IPS DF 6.9 (cell line): ENCODE data around the gene ORMDL3.
A peak's percentile ranks its signal among the peaks of the same experiment; 100 is the strongest.

Experiments used
- DNase-seq: peaks from one replicate; pipeline ENCODE4 v3.0.0-alpha.2; 2013; ENCODE audit warnings: low read depth, low spot score
- H3K27ac ChIP-seq: one replicate; pipeline ENCODE4 v1.5.1; 2013; ENCODE audit warnings: low read length, control low read depth
- H3K27me3 ChIP-seq: 2 replicates; pipeline ENCODE4 v1.6.1; 2013; ENCODE audit warnings: mild to moderate bottlenecking, low read length; ENCODE audit not compliant: control insufficient read depth, insufficient read depth
- H3K36me3 ChIP-seq: 2 replicates; pipeline ENCODE4 v1.6.1; 2013; ENCODE audit warnings: low read length; ENCODE audit not compliant: control insufficient read depth, insufficient read depth
- H3K4me1 ChIP-seq: 2 replicates; pipeline ENCODE4 v1.6.1; 2013; ENCODE audit warnings: low read length; ENCODE audit not compliant: control insufficient read depth, insufficient read depth
- H3K4me3 ChIP-seq: 2 replicates; pipeline ENCODE4 v1.5.1; 2013; ENCODE audit warnings: mild to moderate bottlenecking, low read length
- H3K9me3 ChIP-seq: 2 replicates; pipeline ENCODE4 v1.6.1; 2013; ENCODE audit warnings: low read length, inconsistent platforms; ENCODE audit not compliant: control insufficient read depth, insufficient read depth
- WGBS: extraction: QIAGEN DNeasy Blood & Tissue Kit; methylation state at CpG from one replicate; pipeline ENCODE4 v1.1.7; 2013; ENCODE audit warnings: mixed read lengths, missing lambda C conversion rate; ENCODE audit not compliant: insufficient read length, insufficient coverage; 5-methylcytosine and 5-hydroxymethylcytosine counted together

The ORMDL3 gene, protein sequence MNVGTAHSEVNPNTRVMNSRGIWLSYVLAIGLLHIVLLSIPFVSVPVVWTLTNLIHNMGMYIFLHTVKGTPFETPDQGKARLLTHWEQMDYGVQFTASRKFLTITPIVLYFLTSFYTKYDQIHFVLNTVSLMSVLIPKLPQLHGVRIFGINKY

DNA sequence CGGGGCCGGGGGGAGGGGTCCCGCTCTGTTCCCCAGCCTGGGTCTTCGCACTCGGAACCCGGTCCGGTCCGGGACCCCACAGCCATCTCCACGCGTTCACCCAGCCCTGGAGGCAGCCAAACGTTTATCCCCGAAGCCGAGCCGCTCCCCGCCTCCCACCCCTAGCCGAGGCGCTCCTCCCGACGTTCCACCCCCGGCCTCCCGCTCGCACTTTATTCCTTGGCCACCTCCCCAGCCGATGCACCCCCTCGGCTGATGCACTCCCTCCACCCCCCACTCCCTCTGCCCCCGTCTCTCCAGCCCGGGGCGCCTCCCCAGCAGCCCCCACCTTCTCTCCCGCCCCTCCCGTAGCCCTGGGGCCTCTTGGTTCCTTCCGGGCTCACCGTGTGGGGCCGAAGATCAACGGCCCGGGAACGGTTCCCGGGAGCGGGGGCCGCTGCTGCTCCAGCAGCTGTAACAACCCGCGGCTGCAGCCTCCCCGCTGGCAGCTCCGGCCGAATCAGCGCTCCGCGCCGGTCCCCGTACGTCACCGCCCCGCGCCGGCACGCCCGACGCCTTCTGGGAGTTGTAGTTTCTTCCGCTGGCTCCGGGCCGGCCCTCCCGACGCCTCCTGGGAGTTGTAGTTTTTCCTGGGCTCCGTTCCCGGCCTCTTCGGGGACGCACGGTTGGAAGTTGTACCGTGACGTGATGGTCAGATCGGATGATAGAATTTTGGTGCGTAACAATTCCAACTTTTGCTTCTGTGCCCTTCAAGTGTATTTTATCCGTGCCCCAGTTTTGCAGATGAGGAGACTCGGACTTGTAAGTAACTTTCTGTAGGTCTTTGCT, at the start of gene ORMDL3, which contains the start of gene LRRC3C:
Gene ORMDL3, minus strand, starts transcription at position 501 of the 828 bp plus-strand sequence. CDS start 3,398 bp downstream, outside the sequence.
Gene LRRC3C, plus strand, starts transcription at position 632 of the 828 bp plus-strand sequence. CDS start 13,792 bp downstream, outside the sequence.
- Histone ChIP-seq H3K27me3 (no peaks in the 10 kb centered on the region), H3K36me3 (peaks cover 12% of the 10 kb centered on the region), H3K9me3 (no peaks in the 10 kb centered on the region), H3K4me1 (peaks cover 3% of the 10 kb centered on the region; the same call in 1 of the 2 replicates), H3K27ac (no peak within 1 kb of the TSS), H3K4me3 (peak within 1 kb of the TSS; percentile 91)
- WGBS: no CpG with 5 or more reads among the region's 72 CpGs
- peak; percentile 74 for DNase-seq

DNA sequence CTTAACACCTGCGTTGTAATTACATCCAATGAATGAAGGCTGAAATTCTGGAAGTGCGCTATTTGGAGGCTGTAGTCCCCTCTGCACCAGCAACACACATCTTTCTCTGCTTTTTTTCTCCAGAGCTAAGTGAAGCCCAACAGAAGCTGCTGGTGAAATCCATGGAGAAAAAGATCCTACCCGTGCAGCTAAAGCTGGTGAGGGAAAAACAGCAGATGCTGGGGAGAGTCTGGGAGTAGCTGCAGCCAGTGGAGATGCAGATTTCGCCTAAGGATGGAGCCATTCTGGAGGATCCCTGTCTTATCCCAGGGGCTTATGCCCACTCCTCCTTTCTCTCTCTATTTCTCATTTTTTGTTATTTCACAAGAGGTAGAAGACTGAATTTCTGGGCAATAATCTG, 48.4 kb upstream of the ORMDL3 start:
- Histone ChIP-seq H3K4me1 (no peaks in the 10 kb centered on the region), H3K27ac (no peak overlapping the region), H3K27me3 (no peaks in the 10 kb centered on the region), H3K9me3 (no peaks in the 10 kb centered on the region), H3K36me3 (no peaks in the 10 kb centered on the region), H3K4me3 (no peak overlapping the region)
- WGBS: no CpG with 5 or more reads among the region's 4 CpGs
- no peak for DNase-seq

DNA sequence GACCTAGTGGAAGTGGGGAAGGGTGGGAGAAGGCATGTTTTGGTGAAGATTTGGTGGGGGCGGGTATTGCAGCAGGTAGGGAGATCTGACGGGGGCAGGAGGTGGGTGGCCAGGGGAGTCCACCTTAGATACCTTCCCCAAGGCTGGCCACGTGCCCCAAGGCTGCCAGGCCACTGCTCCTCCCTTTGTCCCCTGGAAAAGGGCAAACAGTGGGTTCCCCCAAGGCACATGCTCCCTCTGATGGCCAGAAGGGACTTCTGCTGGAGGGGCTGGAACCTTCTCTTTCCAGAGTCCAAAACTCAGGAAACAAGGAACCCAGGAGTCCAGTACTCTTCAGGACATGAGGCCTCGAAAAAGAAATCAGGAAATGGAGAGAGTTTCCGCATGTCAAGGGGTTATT, 47.0 kb upstream of the ORMDL3 start:
- no CpG with 5 or more reads among the region's 5 CpGs for WGBS
- Histone ChIP-seq H3K4me1 (no peaks in the 10 kb centered on the region), H3K27me3 (no peaks in the 10 kb centered on the region), H3K4me3 (no peak overlapping the region), H3K36me3 (no peaks in the 10 kb centered on the region), H3K27ac (no peak overlapping the region), H3K9me3 (no peaks in the 10 kb centered on the region)
- DNase-seq: no peak

DNA sequence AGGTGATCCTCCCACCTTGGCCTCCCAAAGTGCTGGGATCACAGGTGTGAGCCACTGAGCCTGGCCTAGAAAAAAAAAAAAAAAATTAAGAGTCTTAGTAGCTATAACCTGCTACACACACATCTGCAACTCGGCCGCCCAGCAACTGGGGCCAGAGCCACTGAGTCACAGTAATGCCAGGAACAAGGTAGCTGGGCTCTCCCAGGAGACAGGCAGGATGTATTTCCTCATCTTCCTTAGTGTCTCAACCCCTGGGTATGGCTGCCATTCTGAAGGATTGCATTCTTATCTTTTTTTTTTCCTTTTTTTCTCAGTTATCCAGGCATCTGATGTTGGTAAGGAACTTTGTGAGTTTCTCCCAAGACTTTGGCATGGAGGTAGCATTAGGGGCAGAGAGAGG, 46.1 kb upstream of the ORMDL3 start:
- Histone ChIP-seq H3K4me3 (no peak overlapping the region), H3K27ac (no peak overlapping the region), H3K36me3 (no peaks in the 10 kb centered on the region), H3K4me1 (no peaks in the 10 kb centered on the region), H3K9me3 (no peaks in the 10 kb centered on the region), H3K27me3 (no peaks in the 10 kb centered on the region)
- no peak for DNase-seq
- no CpG with 5 or more reads among the region's 2 CpGs for WGBS

DNA sequence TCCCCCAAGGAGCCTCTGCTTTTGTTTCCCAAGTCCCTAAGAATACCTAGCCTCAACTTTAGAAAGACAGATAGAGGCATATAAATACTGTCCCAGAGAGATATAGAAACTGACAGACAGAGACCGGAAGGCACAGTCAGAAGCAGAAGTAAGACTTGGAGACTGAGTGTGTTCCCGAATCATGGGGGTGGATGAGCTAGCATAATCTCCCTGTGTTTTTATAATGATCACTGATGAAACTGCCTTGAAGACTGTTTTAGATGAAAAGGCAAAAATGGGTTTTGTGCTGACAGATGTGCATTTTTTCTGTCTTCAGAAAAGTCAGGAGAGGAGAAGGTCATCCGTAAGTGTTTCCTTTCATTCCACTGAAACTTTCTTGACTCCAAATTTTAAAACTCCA, 44.9 kb upstream of the ORMDL3 start:
- no peak overlapping the region for H3K27ac ChIP-seq
- H3K9me3 ChIP-seq: no peaks in the 10 kb centered on the region
- WGBS: no CpG with 5 or more reads among the region's 3 CpGs
- no peak for DNase-seq
- no peak overlapping the region for H3K4me3 ChIP-seq
- no peaks in the 10 kb centered on the region for H3K27me3 ChIP-seq
- H3K4me1 ChIP-seq: no peaks in the 10 kb centered on the region
- H3K36me3 ChIP-seq: no peaks in the 10 kb centered on the region

DNA sequence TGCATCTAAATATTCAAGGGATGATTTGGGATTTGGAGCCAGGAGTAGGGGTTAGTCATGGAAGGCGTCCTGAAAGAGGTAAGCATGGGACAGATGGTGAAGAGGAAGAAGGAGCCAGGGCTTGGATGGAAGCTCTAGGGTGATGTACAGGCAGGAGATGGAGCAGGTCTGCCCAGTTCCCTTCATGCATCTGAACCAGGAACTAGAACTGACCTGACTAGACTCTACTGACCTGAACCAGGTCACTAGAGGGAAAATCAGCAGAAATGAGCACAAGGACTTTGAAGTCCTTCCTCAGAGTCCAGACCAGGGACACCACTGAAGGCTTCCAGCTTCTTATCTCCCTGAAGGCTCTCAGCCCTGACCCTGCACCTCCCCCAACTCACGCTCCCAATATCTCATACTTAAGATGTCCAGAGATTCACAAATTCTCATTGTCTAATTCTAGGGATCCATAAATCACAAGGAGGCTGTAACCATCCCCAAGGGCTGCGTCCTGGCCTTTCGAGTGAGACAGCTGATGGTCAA, 43.7 kb upstream of the ORMDL3 start:
- WGBS: no CpG with 5 or more reads among the region's 4 CpGs
- no peaks in the 10 kb centered on the region for H3K27me3 ChIP-seq
- no peak overlapping the region for H3K4me3 ChIP-seq

DNA sequence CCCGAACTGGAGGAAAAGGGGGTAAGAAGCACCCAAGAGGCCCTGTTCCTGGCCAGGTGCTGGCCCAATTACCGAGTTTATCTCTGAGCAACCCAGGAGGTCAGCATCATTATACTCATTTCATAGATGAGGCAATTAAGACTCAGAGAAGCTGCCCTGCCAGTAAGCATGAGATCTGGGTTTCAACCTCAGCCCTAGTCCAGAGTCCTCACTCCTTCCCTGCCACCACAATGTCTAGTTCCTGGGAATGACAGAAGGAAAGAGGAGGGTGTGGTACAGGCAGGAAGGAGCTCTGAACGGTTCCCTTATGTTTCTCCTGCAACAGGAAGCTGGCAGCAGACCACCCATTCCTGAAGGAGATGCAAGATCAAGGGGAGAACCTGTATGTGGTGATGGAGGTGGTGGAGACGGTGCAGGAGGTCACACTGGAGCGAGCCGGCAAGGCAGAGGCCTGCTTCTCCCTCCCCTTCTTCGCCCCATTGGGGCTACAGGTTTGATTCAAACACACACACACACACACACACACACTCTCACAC, 42.8 kb upstream of the ORMDL3 start:
- H3K36me3 ChIP-seq: no peaks in the 10 kb centered on the region
- no peaks in the 10 kb centered on the region for H3K9me3 ChIP-seq
- H3K27ac ChIP-seq: no peak overlapping the region
- H3K27me3 ChIP-seq: no peaks in the 10 kb centered on the region
- WGBS: no CpG with 5 or more reads among the region's 7 CpGs
- H3K4me1 ChIP-seq: no peaks in the 10 kb centered on the region
- DNase-seq: no peak
- no peak overlapping the region for H3K4me3 ChIP-seq

More for the DNA sequence above, 43.7 kb upstream of the ORMDL3 start:
- no peaks in the 10 kb centered on the region for H3K4me1 ChIP-seq
- DNase-seq: no peak
- H3K9me3 ChIP-seq: no peaks in the 10 kb centered on the region
- no peak overlapping the region for H3K27ac ChIP-seq
- no peaks in the 10 kb centered on the region for H3K36me3 ChIP-seq

DNA sequence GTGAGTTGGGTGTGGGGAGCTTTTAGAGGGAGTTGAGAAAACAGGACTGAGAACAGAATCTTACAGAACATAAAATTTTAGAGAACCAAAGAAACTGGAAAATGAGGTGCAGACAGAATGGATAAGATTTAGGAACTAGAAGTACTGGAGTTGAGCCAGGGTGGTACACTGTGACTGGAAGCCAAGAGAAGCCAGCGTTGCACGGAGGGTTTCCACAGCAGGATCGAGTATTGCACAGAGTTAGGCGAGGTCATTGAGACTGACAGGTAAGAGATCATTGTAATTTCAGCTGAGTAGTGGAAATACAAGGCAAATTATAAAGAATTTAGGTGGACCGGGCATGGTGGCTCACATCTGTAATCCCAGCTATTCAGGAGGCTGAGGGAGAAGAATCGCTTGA, 42.0 kb upstream of the ORMDL3 start:
- Histone ChIP-seq H3K9me3 (no peaks in the 10 kb centered on the region), H3K27me3 (no peaks in the 10 kb centered on the region), H3K4me1 (no peaks in the 10 kb centered on the region), H3K36me3 (no peaks in the 10 kb centered on the region), H3K4me3 (no peak overlapping the region), H3K27ac (no peak overlapping the region)
- no CpG with 5 or more reads among the region's 6 CpGs for WGBS
- no peak for DNase-seq

DNA sequence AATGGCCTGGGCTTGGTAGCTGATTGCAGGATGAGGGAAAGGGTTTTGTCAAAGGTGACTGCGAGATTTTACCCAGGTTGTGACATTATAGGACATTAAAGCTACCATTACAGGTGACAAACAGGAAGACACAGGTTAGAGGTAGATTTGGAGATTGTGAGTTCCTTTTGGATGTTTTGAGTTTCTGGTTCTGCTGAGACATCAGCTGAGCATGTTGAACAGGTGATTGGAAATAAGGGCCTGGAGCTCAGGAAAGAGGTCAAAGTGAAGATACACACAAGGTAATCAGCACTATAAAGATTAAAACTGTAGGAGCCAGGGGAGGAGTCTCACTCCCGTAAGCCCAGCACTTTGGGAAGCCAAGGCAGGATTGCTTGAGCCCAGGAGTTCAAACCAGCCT, 41.4 kb upstream of the ORMDL3 start:
- Histone ChIP-seq H3K4me1 (no peaks in the 10 kb centered on the region), H3K27ac (no peak overlapping the region), H3K4me3 (no peak overlapping the region), H3K9me3 (no peaks in the 10 kb centered on the region), H3K36me3 (no peaks in the 10 kb centered on the region), H3K27me3 (no peaks in the 10 kb centered on the region)
- WGBS: no CpG with 5 or more reads among the region's 2 CpGs
- DNase-seq: no peak

DNA sequence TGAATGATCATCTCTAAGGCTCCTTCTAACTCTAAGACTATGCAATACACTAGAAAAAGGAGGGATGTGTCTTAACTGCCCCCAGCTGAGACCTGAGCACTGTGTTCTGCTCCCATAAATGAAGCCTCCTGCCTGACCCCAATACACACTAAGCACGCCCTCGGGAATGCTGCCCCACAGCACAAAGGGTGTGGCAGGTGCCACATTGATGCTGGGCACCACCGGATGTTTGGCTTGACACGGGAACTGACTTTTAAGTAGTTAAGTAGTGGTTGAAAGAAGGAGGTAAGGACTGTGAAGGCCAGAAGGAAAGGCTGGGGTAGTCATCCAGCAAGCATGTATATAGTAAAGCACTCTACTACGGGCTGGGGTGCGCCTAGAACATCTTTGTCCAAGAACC, 39.4 kb upstream of the ORMDL3 start:
- no peak overlapping the region for H3K27ac ChIP-seq
- no peaks in the 10 kb centered on the region for H3K27me3 ChIP-seq
- DNase-seq: no peak
- no peaks in the 10 kb centered on the region for H3K9me3 ChIP-seq
- H3K4me3 ChIP-seq: no peak overlapping the region
- WGBS: no CpG with 5 or more reads among the region's 6 CpGs
- no peaks in the 10 kb centered on the region for H3K36me3 ChIP-seq
- H3K4me1 ChIP-seq: no peaks in the 10 kb centered on the region; the same call in 1 of the 2 replicates
